HL-60 (cell line): ENCODE measurements around the gene SPATA20.

ENCODE experiments used
- DNase-seq, 2 experiments: peaks; one replicate each; pipeline ENCODE4 v3.0.0-alpha.2; 2010 to 2020; ENCODE audit warnings: low read depth in 1 of 2, low spot score in 1 of 2
- H3K27ac ChIP-seq: fragments of 250-450 bp; sonication (Bioruptor Pico); replicated peaks from 2 replicates; pipeline ENCODE4 v1.5.1; 2020; ENCODE audit warnings: mild to moderate bottlenecking, moderate library complexity
- H3K27me3 ChIP-seq: fragments of 250-450 bp; sonication (Bioruptor Pico); 2 replicates; pipeline ENCODE4 v1.5.1; 2021; ENCODE audit warnings: mild to moderate bottlenecking, moderate library complexity; ENCODE audit not compliant: insufficient read depth, poor library complexity, severe bottlenecking
- H3K4me3 ChIP-seq: replicated peaks from 2 replicates; pipeline ENCODE4 v1.5.1; 2011; ENCODE audit warnings: mild to moderate bottlenecking, control low read depth, low read length; ENCODE audit not compliant: insufficient read depth
- GABPA ChIP-seq: IDR thresholded peaks from 2 replicates; pipeline ENCODE4 v1.6.1; 2012; ENCODE audit warnings: low read depth
- POLR2AphosphoS5 ChIP-seq: IDR thresholded peaks from 2 replicates; pipeline ENCODE4 v1.6.1; 2012; ENCODE audit warnings: low read depth
- SPI1 ChIP-seq: IDR thresholded peaks from 2 replicates; pipeline ENCODE4 v1.6.1; 2012; ENCODE audit warnings: low read depth, mild to moderate bottlenecking, borderline replicate concordance
- TF ChIP-seq, protein P1 (sequence below): IDR thresholded peaks from one replicate; pipeline ENCODE4 v1.5.1; 2011; ENCODE audit warnings: low read length, control low read depth, inconsistent platforms; ENCODE audit not compliant: insufficient read depth
- TF ChIP-seq, protein P2 (sequence below): IDR thresholded peaks from 2 replicates; pipeline ENCODE4 v1.6.1; 2012; ENCODE audit warnings: low read depth; ENCODE audit not compliant: insufficient replicate concordance

Gene SPATA20

DNA sequence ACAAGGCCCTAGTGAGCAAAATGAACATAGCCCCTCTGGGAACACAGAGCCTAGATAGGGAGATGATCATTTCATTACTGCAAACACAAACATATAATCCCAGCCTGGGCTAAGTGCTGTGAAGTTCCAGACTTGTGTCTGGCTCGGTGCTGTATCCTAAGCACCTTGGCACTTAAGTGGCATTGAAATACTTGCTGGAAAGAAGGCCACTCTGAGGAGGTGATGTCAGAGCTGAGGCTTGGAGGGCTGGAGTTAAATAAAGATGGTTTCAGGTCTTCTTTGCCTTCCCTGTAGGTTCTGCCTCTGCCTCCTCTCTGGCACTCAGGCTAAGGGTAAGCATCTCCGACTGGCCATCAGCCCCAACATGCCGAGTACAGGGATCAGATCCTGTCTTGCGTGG is 11.1 kb downstream of the SPATA20 start:
- TF ChIP-seq, protein P1, sequence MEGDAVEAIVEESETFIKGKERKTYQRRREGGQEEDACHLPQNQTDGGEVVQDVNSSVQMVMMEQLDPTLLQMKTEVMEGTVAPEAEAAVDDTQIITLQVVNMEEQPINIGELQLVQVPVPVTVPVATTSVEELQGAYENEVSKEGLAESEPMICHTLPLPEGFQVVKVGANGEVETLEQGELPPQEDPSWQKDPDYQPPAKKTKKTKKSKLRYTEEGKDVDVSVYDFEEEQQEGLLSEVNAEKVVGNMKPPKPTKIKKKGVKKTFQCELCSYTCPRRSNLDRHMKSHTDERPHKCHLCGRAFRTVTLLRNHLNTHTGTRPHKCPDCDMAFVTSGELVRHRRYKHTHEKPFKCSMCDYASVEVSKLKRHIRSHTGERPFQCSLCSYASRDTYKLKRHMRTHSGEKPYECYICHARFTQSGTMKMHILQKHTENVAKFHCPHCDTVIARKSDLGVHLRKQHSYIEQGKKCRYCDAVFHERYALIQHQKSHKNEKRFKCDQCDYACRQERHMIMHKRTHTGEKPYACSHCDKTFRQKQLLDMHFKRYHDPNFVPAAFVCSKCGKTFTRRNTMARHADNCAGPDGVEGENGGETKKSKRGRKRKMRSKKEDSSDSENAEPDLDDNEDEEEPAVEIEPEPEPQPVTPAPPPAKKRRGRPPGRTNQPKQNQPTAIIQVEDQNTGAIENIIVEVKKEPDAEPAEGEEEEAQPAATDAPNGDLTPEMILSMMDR, result no peak
- TF ChIP-seq POLR2AphosphoS5, result no peak
- Histone ChIP-seq H3K27ac (no peak overlapping the region), H3K27me3 (peaks cover 47% of the 10 kb centered on the region), H3K4me3 (no peak overlapping the region)
- DNase-seq, result no peak

DNA sequence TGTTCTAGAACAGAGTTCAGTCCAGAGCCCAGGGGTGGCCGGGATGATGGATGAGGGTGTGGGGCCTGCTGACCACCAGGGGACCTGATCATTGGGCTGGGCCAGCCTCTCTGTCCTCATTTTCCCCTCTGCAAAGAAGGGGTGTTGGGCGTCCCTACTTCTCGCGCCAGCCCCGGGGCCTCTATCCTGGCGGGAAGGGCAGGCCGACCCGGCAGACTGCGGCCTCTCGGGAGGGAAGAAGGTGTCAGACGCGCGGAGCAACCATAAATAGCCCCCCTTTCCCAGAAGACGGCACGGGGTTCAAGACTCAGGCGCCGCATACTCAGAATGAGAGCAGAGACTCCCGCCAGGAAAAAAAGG is 11.6 kb downstream of the SPATA20 start:
- Histone ChIP-seq H3K27ac (no peak overlapping the region), H3K27me3 (peaks cover 52% of the 10 kb centered on the region), H3K4me3 (no peak overlapping the region)
- DNase-seq, result no peak
- TF ChIP-seq GABPA (no peak), SPI1 (no peak), POLR2AphosphoS5 (no peak)
- TF ChIP-seq, protein P2, sequence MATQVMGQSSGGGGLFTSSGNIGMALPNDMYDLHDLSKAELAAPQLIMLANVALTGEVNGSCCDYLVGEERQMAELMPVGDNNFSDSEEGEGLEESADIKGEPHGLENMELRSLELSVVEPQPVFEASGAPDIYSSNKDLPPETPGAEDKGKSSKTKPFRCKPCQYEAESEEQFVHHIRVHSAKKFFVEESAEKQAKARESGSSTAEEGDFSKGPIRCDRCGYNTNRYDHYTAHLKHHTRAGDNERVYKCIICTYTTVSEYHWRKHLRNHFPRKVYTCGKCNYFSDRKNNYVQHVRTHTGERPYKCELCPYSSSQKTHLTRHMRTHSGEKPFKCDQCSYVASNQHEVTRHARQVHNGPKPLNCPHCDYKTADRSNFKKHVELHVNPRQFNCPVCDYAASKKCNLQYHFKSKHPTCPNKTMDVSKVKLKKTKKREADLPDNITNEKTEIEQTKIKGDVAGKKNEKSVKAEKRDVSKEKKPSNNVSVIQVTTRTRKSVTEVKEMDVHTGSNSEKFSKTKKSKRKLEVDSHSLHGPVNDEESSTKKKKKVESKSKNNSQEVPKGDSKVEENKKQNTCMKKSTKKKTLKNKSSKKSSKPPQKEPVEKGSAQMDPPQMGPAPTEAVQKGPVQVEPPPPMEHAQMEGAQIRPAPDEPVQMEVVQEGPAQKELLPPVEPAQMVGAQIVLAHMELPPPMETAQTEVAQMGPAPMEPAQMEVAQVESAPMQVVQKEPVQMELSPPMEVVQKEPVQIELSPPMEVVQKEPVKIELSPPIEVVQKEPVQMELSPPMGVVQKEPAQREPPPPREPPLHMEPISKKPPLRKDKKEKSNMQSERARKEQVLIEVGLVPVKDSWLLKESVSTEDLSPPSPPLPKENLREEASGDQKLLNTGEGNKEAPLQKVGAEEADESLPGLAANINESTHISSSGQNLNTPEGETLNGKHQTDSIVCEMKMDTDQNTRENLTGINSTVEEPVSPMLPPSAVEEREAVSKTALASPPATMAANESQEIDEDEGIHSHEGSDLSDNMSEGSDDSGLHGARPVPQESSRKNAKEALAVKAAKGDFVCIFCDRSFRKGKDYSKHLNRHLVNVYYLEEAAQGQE, result no peak
- TF ChIP-seq, protein P1, result no peak

DNA sequence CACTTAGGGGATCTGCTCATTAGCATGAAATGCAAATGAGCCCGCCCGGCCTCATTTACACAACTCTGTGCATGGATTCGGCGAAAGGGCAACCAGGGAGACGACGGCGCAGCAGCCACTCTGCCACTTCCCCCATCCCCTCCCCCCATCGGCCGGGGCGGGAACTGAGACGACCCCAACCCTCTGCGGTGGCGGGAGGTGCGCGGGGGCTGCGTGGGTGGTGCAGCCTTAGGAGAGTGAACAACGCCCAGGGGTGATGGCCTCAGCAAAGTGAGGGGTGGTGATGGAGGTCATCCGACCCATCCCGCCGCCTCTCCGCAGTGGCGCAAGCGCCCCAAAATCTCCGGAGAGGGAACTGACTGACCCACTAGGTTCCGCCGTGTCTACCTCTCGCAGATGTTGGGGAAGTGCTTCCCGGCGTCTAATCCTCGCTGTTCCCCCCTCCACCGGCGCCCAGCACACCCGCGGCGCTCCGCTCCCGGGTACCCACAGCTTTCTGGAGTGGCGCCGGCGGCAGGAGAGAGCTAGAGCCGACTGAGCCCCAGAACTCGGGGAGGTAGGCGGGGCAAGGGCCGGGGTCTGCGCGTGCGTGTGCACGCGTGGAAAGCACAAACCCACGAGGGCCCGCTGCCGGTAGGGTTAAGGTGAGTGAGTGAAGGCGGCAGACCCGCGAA is 12.1 kb downstream of the SPATA20 start:
- no peak for TF ChIP-seq GABPA
- no peak for TF ChIP-seq SPI1
- no peak for TF ChIP-seq POLR2AphosphoS5
- no peak overlapping the region for H3K27ac ChIP-seq
- peak in 1 of 2 experiments; percentile 15 for DNase-seq
- no peak overlapping the region for H3K4me3 ChIP-seq
- peaks cover 57% of the 10 kb centered on the region for H3K27me3 ChIP-seq

DNA sequence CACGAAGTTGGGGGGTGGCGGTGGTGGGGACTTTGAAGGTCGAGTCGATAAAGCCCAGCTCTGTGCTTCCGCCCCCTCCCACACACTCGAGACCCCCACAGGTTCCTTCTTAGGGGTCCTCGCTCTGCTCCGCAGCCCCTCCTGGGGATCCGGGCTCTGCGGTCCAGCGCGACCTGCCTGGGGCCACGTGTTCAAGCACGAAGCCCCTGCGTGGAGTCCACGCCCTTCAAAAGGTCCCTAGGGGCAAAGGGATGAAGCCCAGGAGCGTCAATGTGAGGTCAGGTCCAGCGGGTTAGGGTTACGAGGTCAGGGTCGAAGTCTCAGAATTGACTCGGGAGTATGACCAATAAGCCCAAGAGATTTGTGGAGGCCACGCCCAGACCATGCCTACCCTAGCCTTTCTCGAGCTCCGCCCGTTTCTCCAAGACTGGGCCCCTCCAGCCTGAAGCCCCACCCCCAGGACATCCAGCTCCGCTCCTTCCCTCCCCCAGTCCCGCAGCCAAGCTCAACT is 12.8 kb downstream of the SPATA20 start:
- H3K4me3 ChIP-seq, result no peak overlapping the region

More for the DNA sequence above, 12.8 kb downstream of the SPATA20 start:
- Histone ChIP-seq H3K27ac (no peak overlapping the region), H3K27me3 (peaks cover 61% of the 10 kb centered on the region)
- DNase-seq, result no peak
- TF ChIP-seq, protein P1, result no peak
- TF ChIP-seq, protein P2, result no peak
- TF ChIP-seq GABPA (no peak), POLR2AphosphoS5 (no peak), SPI1 (no peak)
